Ishikawa (cell line): ENCODE results near the gene FAM120A.
A peak's percentile ranks its signal among the peaks of the same experiment; 100 is the strongest.

ENCODE experiments used
- CEBPB ChIP-seq: IDR thresholded peaks from 2 replicates; pipeline ENCODE4 v1.6.1; 2012
- CREB1 ChIP-seq: IDR thresholded peaks from 2 replicates; pipeline ENCODE4 v1.6.1; 2012; ENCODE audit warnings: low read depth
- EGR1 ChIP-seq: IDR thresholded peaks from 2 replicates; pipeline ENCODE4 v1.6.1; 2012
- EP300 ChIP-seq: IDR thresholded peaks from 2 replicates; pipeline ENCODE4 v1.6.1; 2012; ENCODE audit warnings: borderline replicate concordance
- FOXM1 ChIP-seq: IDR thresholded peaks from 2 replicates; pipeline ENCODE4 v1.6.1; 2012; ENCODE audit warnings: low read depth, borderline replicate concordance
- MAX ChIP-seq: IDR thresholded peaks from 2 replicates; pipeline ENCODE4 v1.6.1; 2012
- NFIC ChIP-seq: IDR thresholded peaks from 2 replicates; pipeline ENCODE4 v1.6.1; 2012
- RAD21 ChIP-seq: IDR thresholded peaks from 2 replicates; pipeline ENCODE4 v1.6.1; 2012; ENCODE audit warnings: low read depth
- REST ChIP-seq: IDR thresholded peaks from 2 replicates; pipeline ENCODE4 v1.6.1; 2012; ENCODE audit warnings: low read depth, mild to moderate bottlenecking
- TAF1 ChIP-seq: IDR thresholded peaks from 2 replicates; pipeline ENCODE4 v1.6.1; 2012; ENCODE audit warnings: low read depth, mild to moderate bottlenecking
- TCF12 ChIP-seq: IDR thresholded peaks from 2 replicates; pipeline ENCODE4 v1.6.1; 2012; ENCODE audit warnings: low read depth
- TEAD4 ChIP-seq: IDR thresholded peaks from 2 replicates; pipeline ENCODE4 v1.6.1; 2012
- YY1 ChIP-seq: IDR thresholded peaks from 2 replicates; pipeline ENCODE4 v1.6.1; 2012; ENCODE audit warnings: low read depth
- ZBTB7A ChIP-seq: IDR thresholded peaks from 2 replicates; pipeline ENCODE4 v1.6.1; 2012; ENCODE audit warnings: low read depth
- TF ChIP-seq, protein P1 (sequence below): IDR thresholded peaks from 2 replicates; pipeline ENCODE4 v1.6.1; 2012

FAM120A gene

DNA sequence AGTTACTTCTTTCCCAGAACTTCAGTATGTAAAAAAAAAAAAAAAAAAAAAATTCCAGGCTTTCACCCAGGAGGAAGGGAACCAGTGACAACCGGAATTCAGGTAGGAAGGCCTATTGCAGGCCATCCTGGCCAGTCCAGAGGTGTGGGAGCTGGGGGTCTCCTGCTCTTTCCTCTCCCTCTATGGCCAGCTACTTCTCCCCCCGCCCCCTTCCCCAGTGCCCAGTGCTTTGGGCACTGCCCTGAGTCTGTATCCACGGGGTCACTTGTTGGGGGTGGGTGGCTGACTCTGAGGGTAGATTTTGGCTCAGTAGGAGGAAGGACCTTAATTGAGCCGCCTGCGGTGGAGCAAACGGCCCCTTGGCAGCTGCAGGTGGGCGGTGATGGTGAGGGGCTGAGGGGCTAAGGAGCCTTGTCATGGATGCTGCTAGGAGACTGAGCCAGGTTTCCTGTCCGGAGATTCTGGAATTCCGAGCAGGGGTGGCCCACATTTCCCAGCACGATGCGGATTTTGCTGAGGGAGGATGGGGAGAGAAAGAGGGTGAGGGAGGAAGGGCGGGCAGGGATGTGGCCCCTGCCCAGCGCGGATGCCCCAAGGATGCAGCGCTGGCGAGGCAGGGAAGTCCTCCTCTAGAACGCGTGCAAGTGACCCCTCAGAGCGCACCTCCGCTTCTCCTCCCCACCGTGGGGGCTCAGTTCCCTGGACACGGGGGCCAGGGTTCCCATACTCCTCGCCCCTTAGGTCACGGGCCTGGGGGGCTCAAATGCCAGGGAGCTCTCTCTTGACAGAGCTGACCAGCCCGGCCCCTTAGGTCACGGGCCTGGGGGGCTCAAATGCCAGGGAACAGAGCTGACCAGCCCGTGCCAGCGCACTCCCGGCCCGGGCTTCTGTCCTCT, 123.7 kb downstream of the FAM120A start:
- TF ChIP-seq ZBTB7A (no peak), EP300 (no peak), TCF12 (no peak), FOXM1 (no peak), CREB1 (no peak), YY1 (no peak), NFIC (no peak), TAF1 (no peak), EGR1 (no peak), REST (no peak), RAD21 (no peak), CEBPB (no peak), TEAD4 (no peak), MAX (no peak)
- TF ChIP-seq, protein P1, sequence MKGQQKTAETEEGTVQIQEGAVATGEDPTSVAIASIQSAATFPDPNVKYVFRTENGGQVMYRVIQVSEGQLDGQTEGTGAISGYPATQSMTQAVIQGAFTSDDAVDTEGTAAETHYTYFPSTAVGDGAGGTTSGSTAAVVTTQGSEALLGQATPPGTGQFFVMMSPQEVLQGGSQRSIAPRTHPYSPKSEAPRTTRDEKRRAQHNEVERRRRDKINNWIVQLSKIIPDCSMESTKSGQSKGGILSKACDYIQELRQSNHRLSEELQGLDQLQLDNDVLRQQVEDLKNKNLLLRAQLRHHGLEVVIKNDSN = no peak

DNA sequence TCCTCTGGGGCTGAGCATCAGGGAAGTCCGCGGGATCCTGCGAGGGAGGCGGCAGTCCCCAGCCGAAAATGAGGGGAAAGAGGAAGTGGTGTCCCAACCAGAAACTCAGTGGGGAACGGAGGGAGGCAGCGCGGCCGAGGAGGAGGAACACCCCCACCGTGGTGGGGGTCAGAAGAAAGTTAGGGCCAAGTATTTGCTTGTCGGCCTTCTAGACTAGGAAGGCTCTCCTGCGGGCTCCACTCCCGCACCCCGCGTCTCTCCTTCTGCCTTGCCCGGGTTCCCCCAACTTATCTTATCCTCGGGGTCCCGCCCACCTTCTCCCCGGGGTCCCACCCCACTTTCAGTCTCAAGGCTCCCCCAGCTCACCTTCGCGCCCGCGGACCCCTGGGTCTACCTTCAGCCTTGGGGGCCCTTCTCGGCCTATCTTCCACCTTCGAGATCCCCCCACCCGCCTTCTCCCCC, 124.3 kb downstream of the FAM120A start:
- TF ChIP-seq CREB1 = no peak
- no peak for TF ChIP-seq TEAD4
- no peak for TF ChIP-seq TCF12

DNA sequence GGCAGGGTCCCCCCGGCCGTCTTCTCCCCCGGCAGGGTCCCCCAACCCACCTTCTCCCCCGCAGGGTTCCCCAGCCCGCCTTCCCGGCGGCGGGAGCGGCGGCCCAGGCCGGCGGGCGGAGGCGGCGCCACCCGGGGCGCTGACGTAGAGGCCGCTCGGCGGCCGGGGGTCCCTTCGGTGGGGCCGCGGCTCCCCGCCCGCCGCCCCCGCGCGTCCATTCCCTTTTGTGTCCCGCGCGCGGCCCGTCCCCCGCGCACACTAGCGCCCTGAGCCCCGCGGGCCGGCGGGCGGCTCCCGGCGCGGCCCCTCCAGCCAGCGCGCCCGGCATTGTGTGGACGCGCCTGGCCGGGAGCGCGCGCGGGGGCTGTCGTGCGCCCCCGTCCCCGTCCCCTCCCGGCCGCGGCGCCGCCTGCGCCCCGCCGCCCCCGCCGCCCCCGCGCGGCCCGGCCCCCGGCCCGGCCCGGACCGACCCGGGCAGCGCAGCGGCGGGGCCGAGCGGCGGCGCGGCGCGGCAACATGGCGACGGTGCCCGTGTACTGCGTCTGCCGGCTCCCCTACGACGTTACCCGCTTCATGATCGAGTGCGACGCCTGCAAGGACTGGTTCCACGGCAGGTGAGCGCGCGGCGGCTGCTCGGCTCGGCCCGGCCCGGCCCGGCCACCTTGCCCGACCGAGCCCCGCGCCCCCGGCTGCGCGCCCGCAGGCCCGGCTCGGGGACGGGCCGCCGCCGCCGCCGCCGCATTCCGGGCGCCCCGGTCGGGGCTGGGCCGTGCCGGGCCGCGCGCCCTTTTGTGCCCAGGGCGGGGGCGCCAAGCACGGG, 125.0 kb downstream of the FAM120A start, which contains the start of gene PHF2:
Gene PHF2, plus strand, starts transcription at position 327 of the 820 bp plus-strand sequence. Its CDS starts 190 bp downstream, at position 517.
- TF ChIP-seq FOXM1 (no peak), YY1 (peak; percentile 85)

DNA sequence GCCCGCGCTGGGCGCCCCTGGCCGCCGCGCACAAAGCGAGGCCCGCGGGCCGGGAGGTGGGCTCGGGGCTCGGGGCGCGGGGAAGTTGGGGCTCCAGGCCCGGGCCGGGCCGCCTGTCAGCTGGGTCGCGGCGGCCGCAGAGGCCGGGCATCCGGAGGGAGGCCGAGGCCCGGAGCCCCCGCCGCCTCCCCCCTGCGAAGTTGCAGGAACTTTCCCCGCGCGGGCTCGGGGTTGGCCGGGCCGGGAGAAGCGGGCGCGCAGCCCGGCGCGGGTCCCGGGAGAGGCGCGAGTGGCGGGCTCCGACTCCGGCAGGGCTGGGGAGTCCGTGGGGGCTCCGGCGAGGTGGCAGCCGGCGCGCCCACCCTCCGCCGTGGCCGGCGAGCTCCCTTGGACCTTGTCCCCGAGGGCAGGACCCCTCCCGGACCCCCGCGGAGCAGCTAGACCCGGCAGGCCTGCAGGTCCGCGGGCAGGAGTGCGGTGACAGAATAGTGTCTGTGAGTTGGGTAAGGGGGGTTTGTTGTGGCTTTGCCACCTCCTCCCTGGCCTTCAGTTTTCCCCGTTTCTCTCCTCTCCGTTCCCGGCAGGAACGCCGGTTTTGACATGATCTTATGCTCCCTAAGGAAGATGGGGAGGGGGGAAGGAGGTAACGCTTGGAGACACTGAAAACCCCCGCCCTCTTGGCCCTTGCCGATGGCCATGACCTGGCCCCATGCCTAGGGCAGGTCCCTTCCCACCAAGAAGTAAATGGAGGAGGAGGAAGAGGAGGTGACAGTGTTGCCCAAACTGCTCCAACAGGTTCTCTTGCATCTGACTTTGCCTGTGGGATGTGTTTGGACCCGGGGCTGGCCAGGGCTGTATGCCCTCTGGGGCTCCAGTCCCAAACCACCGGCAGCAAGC, 125.8 kb downstream of the FAM120A start:
- TF ChIP-seq MAX (peak; percentile 46; the same call in 1 of the 2 replicates), ZBTB7A (0 out of 2 replicates have a peak, but pooled peaks have one; percentile 38), CEBPB (no peak), TCF12 (no peak), TEAD4 (0 out of 2 replicates have a peak, but pooled peaks have one; percentile 9), FOXM1 (no peak), YY1 (peak; percentile 62; the same call in 1 of the 2 replicates), RAD21 (no peak), REST (no peak), CREB1 (no peak), TAF1 (peak; percentile 27), EP300 (no peak), EGR1 (no peak), NFIC (peak; percentile 59)
- TF ChIP-seq, protein P1 = 0 out of 2 replicates have a peak, but pooled peaks have one; percentile 2
